ENCODE results near the gene PPP3CA.

PPP3CA gene

DNA sequence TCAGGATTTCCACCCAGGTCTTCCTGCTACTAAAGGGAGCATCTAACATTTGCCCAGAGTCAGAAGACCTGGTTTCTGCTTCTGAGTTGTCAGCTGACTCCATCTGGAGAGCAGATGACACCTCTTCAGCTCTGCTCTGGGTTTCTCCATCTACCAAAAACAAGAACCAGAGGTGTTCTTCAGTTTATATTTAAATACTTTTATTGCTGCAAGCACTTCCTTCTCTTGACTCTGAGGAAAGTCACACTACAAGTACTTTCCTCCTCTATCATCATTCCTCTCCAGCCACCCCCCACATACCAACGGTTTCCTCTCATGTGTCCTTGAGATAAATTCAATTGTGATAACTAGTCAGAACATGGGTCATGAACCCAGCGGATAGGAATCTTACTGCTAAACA, 88.4 kb downstream of the PPP3CA start:
- no peak for DNase-seq (ENCODE audit: low spot score)
- no peak overlapping the region for H3K27ac ChIP-seq (ENCODE audit: poor library complexity, severe bottlenecking)

DNA sequence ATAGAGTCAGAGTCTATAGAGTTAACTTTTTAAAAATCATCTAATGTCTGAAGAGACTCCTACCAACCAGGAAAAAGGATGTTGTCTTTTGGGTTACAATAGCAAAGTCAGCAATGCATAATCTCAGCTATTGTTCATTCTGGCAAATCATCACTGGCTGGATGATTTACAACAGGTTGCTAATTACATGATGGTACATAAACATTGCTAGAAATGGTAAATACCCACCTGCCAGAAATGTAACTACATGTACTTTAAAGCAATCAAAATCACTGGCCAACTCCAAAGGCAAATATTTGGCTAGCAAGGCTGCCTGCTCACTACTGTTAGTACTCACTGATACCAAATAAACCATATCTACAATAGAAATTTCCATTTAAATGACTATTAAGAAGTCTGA, 91.1 kb downstream of the PPP3CA start:
- no peak overlapping the region for H3K27ac ChIP-seq (ENCODE audit: poor library complexity, severe bottlenecking)
- no peaks in the 10 kb centered on the region for H3K36me3 ChIP-seq (ENCODE audit: low read depth)
- ATAC-seq (ENCODE audit: low read depth) (no peak), DNase-seq (ENCODE audit: low spot score) (no peak)
- H3K4me1 ChIP-seq (ENCODE audit: insufficient read depth, poor library complexity, severe bottlenecking): peaks cover 3% of the 10 kb centered on the region
- TF ChIP-seq, protein P1, sequence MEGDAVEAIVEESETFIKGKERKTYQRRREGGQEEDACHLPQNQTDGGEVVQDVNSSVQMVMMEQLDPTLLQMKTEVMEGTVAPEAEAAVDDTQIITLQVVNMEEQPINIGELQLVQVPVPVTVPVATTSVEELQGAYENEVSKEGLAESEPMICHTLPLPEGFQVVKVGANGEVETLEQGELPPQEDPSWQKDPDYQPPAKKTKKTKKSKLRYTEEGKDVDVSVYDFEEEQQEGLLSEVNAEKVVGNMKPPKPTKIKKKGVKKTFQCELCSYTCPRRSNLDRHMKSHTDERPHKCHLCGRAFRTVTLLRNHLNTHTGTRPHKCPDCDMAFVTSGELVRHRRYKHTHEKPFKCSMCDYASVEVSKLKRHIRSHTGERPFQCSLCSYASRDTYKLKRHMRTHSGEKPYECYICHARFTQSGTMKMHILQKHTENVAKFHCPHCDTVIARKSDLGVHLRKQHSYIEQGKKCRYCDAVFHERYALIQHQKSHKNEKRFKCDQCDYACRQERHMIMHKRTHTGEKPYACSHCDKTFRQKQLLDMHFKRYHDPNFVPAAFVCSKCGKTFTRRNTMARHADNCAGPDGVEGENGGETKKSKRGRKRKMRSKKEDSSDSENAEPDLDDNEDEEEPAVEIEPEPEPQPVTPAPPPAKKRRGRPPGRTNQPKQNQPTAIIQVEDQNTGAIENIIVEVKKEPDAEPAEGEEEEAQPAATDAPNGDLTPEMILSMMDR (IDR thresholded peaks at IDR 0.05; ENCODE audit: poor library complexity, severe bottlenecking): no peak
- no peaks in the 10 kb centered on the region for H3K27me3 ChIP-seq (ENCODE audit: insufficient read depth, poor library complexity, severe bottlenecking)
- H3K4me3 ChIP-seq (ENCODE audit: severe bottlenecking): no peak overlapping the region
- H3K9me3 ChIP-seq (ENCODE audit: severe bottlenecking): no peaks in the 10 kb centered on the region

More for the DNA sequence above, 88.4 kb downstream of the PPP3CA start:
- no peaks in the 10 kb centered on the region for H3K36me3 ChIP-seq (ENCODE audit: low read depth)
- ATAC-seq (ENCODE audit: low read depth): no peak
- no peaks in the 10 kb centered on the region for H3K27me3 ChIP-seq (ENCODE audit: insufficient read depth, poor library complexity, severe bottlenecking)
- H3K4me1 ChIP-seq (ENCODE audit: insufficient read depth, poor library complexity, severe bottlenecking): peaks cover 8% of the 10 kb centered on the region
- TF ChIP-seq, protein P1 (IDR thresholded peaks at IDR 0.05; ENCODE audit: poor library complexity, severe bottlenecking): no peak
- no peaks in the 10 kb centered on the region for H3K9me3 ChIP-seq (ENCODE audit: severe bottlenecking)
- H3K4me3 ChIP-seq (ENCODE audit: severe bottlenecking): no peak overlapping the region

DNA sequence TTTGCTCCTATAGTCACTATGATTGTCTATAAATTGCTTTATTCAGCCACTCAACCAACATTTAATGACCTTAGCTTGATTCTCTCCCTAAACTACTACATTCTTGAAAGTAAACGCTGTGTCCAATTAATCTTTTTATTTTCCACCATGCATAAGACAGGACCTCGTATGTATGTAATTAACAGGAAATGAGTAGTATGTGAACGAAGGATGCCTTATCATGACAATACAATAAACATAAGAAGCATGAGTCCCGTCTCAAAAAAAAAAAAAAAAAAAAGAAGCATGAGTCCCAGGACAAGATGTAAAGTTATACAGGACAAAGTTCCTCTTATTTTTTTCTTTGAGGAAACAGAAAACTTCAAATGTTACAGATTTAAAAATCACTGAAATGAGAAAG, 92.5 kb downstream of the PPP3CA start:
- no peak for ATAC-seq (ENCODE audit: low read depth)
- Histone ChIP-seq H3K27ac (ENCODE audit: poor library complexity, severe bottlenecking) (no peak overlapping the region), H3K9me3 (ENCODE audit: severe bottlenecking) (no peaks in the 10 kb centered on the region), H3K36me3 (ENCODE audit: low read depth) (no peaks in the 10 kb centered on the region), H3K4me3 (ENCODE audit: severe bottlenecking) (no peak overlapping the region), H3K27me3 (ENCODE audit: insufficient read depth, poor library complexity, severe bottlenecking) (no peaks in the 10 kb centered on the region), H3K4me1 (ENCODE audit: insufficient read depth, poor library complexity, severe bottlenecking) (no peaks in the 10 kb centered on the region)
- TF ChIP-seq, protein P1 (IDR thresholded peaks at IDR 0.05; ENCODE audit: poor library complexity, severe bottlenecking): no peak
- DNase-seq (ENCODE audit: low spot score): no peak

DNA sequence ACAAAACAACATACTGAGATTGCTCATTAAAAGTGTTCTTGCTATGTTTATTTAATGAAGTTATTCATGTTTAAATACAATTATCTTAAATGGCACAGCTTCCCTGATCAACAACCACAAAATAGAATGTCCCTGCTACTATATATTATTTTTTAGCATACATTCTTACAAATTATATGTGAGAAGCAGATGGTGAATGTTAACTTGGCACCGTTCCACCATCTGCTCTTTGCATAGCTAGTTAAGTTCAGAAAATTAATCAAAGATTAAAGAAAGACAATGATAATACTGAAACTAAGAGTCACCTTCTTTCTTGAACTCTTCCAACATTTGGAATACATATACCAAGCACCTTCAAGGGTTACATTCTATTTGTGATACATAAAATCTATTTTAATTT, 94.2 kb downstream of the PPP3CA start:
- Histone ChIP-seq H3K4me3 (ENCODE audit: severe bottlenecking) (no peak overlapping the region), H3K36me3 (ENCODE audit: low read depth) (peaks cover 3% of the 10 kb centered on the region; the same call in 1 of the 2 replicates), H3K4me1 (ENCODE audit: insufficient read depth, poor library complexity, severe bottlenecking) (no peaks in the 10 kb centered on the region), H3K27me3 (ENCODE audit: insufficient read depth, poor library complexity, severe bottlenecking) (no peaks in the 10 kb centered on the region), H3K9me3 (ENCODE audit: severe bottlenecking) (no peaks in the 10 kb centered on the region), H3K27ac (ENCODE audit: poor library complexity, severe bottlenecking) (no peak overlapping the region)
- TF ChIP-seq, protein P1 (IDR thresholded peaks at IDR 0.05; ENCODE audit: poor library complexity, severe bottlenecking): no peak
- no peak for DNase-seq (ENCODE audit: low spot score)
- ATAC-seq (ENCODE audit: low read depth): no peak

DNA sequence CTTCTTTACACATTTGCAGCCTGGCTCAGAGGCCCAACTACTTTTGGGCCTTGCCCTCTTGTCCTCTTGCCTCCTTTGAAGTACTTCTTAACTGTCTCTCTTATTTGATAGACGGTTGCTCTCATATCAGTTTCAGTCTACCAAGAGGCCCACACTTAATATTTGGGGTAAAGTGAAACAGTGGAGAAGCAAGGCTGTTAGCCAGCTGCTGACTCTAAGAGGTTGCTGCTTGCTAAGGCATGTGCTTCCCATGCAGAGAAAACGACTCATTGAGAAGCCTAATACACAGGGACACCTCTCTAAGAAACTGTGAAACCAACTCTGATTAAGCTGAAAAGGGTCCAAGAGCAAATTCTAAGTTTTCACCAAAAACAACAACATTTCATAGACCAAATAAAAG, 94.6 kb downstream of the PPP3CA start:
- no peak for DNase-seq (ENCODE audit: low spot score)
- Histone ChIP-seq H3K4me1 (ENCODE audit: insufficient read depth, poor library complexity, severe bottlenecking) (no peaks in the 10 kb centered on the region), H3K27me3 (ENCODE audit: insufficient read depth, poor library complexity, severe bottlenecking) (no peaks in the 10 kb centered on the region), H3K4me3 (ENCODE audit: severe bottlenecking) (no peak overlapping the region), H3K27ac (ENCODE audit: poor library complexity, severe bottlenecking) (no peak overlapping the region), H3K9me3 (ENCODE audit: severe bottlenecking) (no peaks in the 10 kb centered on the region), H3K36me3 (ENCODE audit: low read depth) (peaks cover 3% of the 10 kb centered on the region; the same call in 1 of the 2 replicates)
- no peak for ATAC-seq (ENCODE audit: low read depth)
- TF ChIP-seq, protein P1 (IDR thresholded peaks at IDR 0.05; ENCODE audit: poor library complexity, severe bottlenecking): no peak

Data from RWPE2 (cell line).